ENCODE results near the gene FHAD1. TPM values are rescaled to one million over a fixed set of nuclear protein-coding genes. Genes with fewer than 3 reads are reported as not detected.

FHAD1 gene
- total and polyA plus RNA-seq, 2 experiments from 2014 or later, result 0.13 to 0.68 TPM

GRCh38 chr1:15352128-15352957 lies 105.3 kb downstream of the FHAD1 start:
- H3K36me3 ChIP-seq (replicated peaks; ENCODE audit: insufficient read depth, low read depth), result no peaks in the 10 kb centered on the region
- 81% methylated on average over 12 of the region's 12 CpGs for WGBS (ENCODE audit: low lambda C conversion rate, missing lambda C conversion rate)
- no peak overlapping the region for H2AFZ ChIP-seq

DNA sequence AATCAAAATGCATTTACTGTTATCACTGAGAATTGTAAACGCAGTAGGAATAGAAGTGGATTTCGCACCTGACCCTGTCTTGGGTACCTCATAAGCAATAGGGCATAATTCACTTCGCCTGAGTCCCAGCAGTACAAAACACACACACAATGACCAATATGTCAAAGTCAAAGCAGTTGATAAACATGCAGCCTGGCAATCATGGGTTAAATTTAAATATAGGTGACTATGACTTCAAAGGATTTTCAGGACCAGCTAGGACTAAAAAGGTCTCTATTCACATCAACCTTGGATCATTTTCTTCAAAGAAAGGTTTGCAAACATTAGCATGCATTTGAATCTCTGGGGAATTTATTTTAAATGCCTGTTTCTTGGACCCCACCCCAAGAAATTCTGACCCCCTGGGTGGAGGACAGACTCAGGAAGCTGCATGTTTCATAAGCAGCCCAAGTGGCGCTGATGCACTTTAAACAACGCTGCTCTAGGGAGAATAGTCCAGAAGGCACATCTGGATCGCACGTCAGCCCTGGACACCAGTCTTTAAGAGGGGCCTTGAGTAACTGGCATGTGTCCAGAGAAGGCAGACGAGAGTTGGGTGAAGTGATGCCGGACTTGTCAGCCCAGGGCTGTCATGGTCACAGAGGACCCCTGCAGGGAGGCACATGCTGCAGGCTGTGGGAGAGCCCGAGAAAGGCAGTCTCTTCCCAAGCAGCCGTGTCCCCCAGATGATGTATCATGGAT lies 107.0 kb downstream of the FHAD1 start:
- H3K4me1 ChIP-seq (ENCODE audit: insufficient read depth), result peaks cover 9% of the 10 kb centered on the region
- no peaks in the 10 kb centered on the region for H3K36me3 ChIP-seq (replicated peaks; ENCODE audit: insufficient read depth, low read depth)
- no peaks in the 10 kb centered on the region for H4K20me1 ChIP-seq (ENCODE audit: insufficient read depth, poor library complexity, severe bottlenecking)
- H3K9me3 ChIP-seq (ENCODE audit: low read depth), result no peaks in the 10 kb centered on the region
- TF ChIP-seq CTCF (IDR thresholded peaks at IDR 0.05; ENCODE audit: poor library complexity), result no peak
- H3K27ac ChIP-seq, result no peak overlapping the region
- H3K4me3 ChIP-seq, result no peak overlapping the region
- no peak overlapping the region for H2AFZ ChIP-seq
- H3K27me3 ChIP-seq, result no peaks in the 10 kb centered on the region
- no peak overlapping the region for H3K4me2 ChIP-seq
- no peaks in the 10 kb centered on the region for H3K9me2 ChIP-seq (replicated peaks; ENCODE audit: insufficient read depth)
- H3K79me2 ChIP-seq, result no peaks in the 10 kb centered on the region
- WGBS (ENCODE audit: low lambda C conversion rate, missing lambda C conversion rate), result 78% methylated on average over 11 of the region's 11 CpGs
- DNase-seq (ENCODE audit: low spot score), result no peak

More at GRCh38 chr1:15352128-15352957, 105.3 kb downstream of the FHAD1 start:
- Histone ChIP-seq H3K27me3 (no peaks in the 10 kb centered on the region), H3K27ac (no peak overlapping the region), H3K4me3 (no peak overlapping the region), H3K79me2 (no peaks in the 10 kb centered on the region), H3K4me2 (no peak overlapping the region), H3K9me2 (replicated peaks; ENCODE audit: insufficient read depth) (no peaks in the 10 kb centered on the region), H4K20me1 (ENCODE audit: insufficient read depth, poor library complexity, severe bottlenecking) (no peaks in the 10 kb centered on the region), H3K4me1 (ENCODE audit: insufficient read depth) (peaks cover 9% of the 10 kb centered on the region), H3K9me3 (ENCODE audit: low read depth) (no peaks in the 10 kb centered on the region)
- no peak for DNase-seq (ENCODE audit: low spot score)
- no peak for TF ChIP-seq EZH2phosphoT487 (IDR thresholded peaks at IDR 0.05; ENCODE audit: low read depth, severe bottlenecking, unreplicated experiment)
- no peak for TF ChIP-seq EZH2 (IDR thresholded peaks at IDR 0.05; ENCODE audit: borderline replicate concordance)
- TF ChIP-seq CTCF (IDR thresholded peaks at IDR 0.05; ENCODE audit: poor library complexity), result no peak

DNA sequence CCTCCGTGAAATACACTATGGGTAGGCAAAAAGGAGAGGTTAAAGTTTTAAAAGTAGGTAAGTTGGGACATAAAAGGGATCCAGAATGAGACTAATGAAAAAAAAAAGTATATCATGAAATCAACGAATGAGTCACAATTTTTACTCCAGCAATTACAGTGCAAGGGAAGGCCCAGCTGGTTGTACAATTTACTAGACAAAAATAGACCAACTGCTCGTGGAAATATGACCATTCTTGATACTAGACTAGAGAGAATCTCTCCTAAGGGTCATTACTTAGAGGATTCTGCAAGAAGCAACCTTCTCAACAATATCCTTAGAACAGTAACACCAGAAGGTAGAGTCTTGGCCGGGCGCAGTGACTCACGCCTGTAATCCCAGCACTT lies 107.5 kb downstream of the FHAD1 start:
- no peak overlapping the region for H3K27ac ChIP-seq
- no peak overlapping the region for H3K4me3 ChIP-seq
- TF ChIP-seq CTCF (IDR thresholded peaks at IDR 0.05; ENCODE audit: poor library complexity), result no peak
- TF ChIP-seq EZH2 (IDR thresholded peaks at IDR 0.05; ENCODE audit: borderline replicate concordance), result no peak
- no peak for TF ChIP-seq EZH2phosphoT487 (IDR thresholded peaks at IDR 0.05; ENCODE audit: low read depth, severe bottlenecking, unreplicated experiment)
- no peak for DNase-seq (ENCODE audit: low spot score)
- no peak overlapping the region for H3K4me2 ChIP-seq
- H3K4me1 ChIP-seq (ENCODE audit: insufficient read depth), result peaks cover 9% of the 10 kb centered on the region
- no peak overlapping the region for H2AFZ ChIP-seq
- no peaks in the 10 kb centered on the region for H3K36me3 ChIP-seq (replicated peaks; ENCODE audit: insufficient read depth, low read depth)
- 96% methylated on average over 6 of the region's 6 CpGs for WGBS (ENCODE audit: low lambda C conversion rate, missing lambda C conversion rate)
- no peaks in the 10 kb centered on the region for H3K9me2 ChIP-seq (replicated peaks; ENCODE audit: insufficient read depth)
- no peaks in the 10 kb centered on the region for H4K20me1 ChIP-seq (ENCODE audit: insufficient read depth, poor library complexity, severe bottlenecking)
- no peaks in the 10 kb centered on the region for H3K9me3 ChIP-seq (ENCODE audit: low read depth)
- H3K27me3 ChIP-seq, result no peaks in the 10 kb centered on the region
- H3K79me2 ChIP-seq, result no peaks in the 10 kb centered on the region

Data from hepatocyte (in vitro differentiated cells).